ENCODE measurements around the gene AK1.
"Not testable (repeated sequence)": the region's sequence is repeated elsewhere in the genome, so short reads cannot be mapped to it uniquely, and the experiment has no call there.

Gene AK1

DNA sequence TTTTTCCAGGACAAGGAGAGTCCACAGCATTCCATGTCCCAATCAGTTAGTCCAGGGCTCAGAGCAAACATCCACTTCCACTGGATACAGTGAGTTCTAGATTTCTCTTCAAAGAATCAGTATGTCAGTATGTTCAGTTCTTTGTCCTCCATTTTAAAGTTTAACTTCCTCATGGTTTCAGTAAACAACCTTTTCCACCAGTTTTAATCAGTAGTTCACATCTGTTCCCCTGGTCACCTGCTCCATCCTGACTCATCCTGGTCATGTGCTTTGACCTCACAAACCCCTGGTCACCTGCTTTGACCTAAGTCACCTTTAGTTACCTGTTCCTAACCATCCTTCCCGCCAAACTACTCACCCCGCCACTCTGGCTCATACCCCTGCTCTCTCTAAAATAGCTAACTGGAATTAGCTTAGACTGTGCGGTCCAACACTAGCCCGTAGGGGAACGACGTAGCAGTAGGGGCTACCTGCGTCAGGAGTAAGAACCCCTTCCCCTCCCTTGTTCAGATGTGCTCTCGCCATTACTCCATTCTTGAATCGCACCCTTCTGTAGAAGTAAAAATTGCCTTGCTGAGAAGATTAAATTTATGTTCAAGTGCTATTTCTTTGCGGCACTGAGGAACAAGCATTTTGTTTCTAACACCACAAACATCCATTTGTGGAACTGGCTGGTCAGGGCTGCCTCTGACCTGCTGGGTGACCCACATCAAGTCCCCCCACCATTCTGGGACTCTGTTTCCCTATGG is 28.5 kb downstream of the AK1 start:
- DNase-seq (ENCODE audit: low read depth) = no peak

DNA sequence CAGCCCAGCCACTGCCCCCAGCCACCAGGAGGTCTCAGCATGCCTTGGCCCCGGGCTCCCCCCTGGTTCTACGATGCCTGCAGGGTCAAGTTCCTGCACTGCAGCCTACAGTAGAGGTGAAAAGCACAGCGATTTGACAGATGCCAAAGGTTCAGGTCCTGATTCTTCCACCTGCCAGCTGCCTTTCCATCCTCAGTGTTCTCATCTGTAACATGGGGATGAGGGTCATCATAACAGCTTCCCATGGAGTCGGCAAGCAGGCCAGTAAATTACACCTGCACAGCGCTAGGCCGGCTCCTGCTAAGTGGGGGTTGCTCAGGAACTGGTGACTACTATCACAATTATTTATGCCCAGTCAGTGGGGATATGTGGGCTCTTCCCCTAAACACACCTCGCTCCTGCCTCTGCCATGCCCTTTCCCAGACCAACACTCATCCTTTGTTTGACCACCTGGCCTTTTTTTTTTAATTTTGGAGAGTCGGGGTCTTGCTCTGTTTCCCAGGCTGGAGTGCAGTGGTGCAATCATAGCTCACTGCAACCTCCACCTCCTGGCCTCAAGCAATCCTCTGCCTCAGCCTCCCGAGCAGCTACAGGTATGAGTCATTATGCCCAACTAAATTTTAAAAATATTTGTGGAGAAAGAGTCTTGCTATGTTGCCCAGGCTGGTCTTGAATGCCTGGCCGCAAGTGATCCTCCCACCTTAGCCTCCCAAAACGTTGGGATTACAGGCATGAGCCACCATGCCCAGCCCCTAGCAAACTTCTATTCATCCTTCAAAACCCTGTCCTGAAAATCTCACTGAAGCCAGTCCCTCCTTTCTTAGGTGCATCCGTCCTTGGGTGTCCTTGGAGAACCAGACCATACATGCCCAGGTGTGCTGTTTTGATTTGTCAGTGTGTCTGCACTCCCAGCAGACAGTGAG is 29.4 kb downstream of the AK1 start:
- DNase-seq (ENCODE audit: low read depth) = no peak

DNA sequence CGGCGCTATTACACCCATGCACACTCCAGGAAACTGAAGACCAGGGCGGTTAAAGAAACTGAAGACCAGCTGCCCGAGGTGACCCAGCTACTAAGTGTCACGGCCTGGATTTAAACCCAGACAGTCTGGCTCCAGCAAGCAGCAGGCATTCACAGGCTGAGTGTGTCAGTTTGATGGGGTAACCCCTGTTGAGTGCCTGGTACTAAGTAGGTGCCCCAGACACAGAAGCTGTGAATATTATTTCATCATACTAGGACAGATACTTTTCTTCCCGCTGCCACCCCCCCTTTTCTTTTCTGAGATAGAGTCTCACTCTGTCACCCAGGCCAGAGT is 30.3 kb downstream of the AK1 start:
- DNase-seq (ENCODE audit: low read depth) = no peak

DNA sequence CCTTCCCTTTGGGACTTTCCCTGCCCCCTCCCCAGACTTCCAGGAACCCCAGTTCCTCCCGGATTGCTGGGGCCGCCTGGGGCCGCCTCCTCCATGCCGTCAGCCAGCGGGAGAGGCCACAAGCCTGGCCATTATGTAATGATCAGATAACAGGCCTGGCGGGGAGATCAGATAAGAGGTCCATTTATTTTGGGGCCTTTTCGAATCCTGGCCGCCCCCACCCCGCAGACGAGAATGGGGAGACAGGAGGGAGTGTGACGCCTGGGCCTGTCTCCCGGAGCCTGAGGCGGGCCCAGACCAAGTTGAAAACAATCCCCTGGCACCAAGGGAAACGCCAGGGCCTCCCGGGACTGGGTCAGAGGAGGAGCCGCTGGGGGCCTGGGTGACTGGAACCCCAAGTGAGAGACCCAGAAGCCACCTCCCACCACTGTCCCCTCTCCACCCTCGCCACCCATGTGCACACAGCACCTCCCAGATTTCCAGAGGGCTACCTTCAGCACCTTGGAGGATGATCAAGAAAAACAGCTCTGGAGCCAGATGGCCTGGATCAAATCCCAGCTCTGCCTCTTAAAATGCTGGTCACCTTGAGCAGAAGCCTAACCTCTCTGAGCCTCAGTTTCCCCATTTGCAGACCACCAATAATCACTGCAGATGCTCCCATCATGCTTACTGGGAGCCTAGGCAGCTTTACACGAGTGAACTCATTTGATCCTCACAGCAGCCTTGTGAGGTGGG is 30.9 kb downstream of the AK1 start:
- no peak for DNase-seq (ENCODE audit: low read depth)

DNA sequence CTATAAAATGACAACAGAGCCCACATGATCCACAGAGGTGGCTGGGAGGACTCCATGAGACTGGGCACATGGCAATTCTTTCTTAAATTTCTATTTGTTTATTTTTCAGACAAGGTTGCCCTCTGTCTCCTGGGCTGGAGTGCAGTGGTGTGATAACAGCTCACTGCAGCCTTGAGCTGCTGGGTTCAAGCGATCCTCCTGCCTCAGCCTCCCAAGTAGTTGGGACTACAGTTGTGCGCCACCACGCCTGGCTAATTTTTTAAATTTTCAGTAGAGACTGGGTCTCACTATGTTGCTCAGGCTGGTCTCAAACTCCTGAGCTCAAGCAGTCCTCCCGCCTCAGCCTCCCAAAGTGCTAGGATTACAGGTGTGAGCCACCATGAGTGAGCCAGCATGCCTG is 31.9 kb downstream of the AK1 start:
- not testable (repeated sequence) for DNase-seq (ENCODE audit: low read depth)

DNA sequence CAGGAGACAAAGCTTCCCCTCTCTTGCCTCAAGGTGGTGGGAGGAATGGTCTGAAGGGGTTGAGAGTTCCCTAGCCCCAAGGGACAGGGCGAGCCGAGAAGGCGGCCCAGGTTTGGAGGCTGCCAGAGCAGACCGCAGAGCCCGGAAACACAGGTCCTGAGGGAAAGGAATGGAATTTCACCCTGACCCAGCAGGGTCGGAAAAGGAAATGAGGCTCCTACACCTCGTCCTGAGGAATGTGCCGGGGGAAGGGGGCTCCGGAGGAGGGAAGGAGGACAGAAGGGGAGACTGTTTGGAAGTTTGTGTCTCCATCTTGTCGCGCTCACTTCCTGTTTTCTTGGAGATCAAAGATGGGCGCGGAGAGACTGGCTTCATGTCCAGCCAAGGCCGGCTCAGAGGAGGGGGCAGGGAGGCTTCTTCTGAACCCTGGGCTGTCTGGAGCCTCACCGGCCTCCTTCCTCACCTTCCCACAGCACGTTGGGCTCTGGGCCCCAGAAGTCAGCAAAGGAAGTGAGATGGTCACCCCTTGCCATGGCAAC is 32.6 kb downstream of the AK1 start:
- DNase-seq (ENCODE audit: low read depth) = no peak

DNA sequence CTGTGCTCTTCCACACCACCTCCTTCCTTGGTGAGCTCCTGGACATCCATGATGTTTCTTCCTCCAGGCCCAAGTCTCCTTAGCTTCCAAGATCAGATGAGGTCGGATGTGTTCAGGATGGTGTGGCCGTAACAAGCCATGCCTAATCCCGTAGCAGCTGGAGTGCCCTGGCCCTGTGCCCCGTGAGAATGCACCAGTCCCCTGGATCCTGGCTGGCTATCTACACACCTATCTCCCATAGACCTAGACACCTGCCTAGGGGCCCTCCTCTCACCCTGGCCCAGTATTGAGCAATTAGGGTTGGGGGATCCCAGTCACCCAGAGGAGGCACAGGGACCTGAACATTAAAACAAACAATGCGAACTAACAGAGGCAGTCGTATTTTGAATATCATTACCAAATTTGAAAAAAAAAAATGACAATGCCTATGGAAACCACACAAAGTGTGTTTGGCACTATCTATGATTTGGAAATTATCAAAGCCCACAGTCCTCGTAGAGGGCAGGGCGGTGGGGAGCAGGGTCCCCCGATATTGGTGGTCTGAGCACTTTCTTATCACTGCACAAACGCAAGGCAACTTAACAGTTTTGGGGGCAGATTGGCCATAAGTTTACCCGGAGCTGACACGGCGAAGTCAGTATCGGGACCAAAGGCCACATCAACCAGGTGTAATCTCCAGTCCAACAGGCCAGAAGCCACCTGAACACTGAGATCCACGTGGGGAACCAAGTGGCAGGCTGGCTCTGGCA is 36.2 kb downstream of the AK1 start:
- no peak for DNase-seq (ENCODE audit: low read depth)

DNA sequence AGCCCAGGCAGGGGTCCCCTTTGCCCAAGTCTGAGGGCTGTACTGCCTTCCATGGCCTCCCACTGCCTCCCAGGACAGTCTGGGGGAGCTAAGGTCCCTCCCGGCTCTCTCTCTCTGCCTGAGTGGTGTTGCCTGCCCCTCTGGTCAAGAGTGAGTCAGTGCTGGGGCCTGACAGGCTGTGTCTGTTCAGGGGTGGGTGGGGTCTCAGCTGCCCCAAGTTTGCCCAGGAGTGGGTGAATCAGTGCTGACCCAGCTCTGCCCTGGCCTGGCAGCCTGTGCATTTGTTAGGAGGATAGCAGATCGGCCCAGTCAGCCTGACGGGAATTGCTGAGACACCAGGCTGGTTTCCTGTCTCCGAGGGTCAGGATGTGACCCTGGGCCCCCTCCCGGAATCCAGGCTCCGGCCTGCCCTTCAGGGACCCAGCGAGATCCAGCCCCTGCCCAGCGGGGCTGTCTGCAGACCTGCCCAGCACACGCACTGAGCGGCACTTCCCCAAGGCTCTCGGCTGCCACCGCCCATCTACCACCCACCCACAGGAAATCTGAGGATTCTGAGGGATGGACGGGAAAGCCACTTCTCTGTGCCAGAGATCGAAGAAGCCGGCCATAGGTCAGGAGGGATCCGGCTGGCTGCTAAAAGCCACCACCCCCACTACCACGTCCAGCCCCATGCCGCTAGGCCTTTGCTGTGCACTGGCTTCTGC is 38.9 kb downstream of the AK1 start:
- no peak for DNase-seq (ENCODE audit: low read depth)

DNA sequence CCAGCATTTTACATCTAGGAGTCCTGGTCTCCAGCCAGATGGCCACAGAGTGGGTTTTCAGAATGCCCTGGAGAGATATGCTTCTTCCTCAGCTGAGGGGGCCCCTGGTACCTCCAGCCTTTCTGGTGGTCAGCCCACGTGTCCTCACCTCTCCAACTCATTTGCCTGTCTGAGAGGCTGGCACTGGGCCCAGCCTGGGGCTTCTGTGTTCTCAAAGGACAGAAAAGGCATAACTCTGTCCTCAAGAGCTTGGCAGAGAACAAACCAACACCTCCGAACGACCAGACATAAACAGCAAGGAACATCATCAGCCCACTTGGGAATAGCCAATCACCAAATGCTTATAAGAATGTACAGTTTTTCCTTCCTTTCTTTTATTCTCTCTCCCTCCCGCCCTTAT is 40.1 kb downstream of the AK1 start:
- DNase-seq (ENCODE audit: low read depth) = no peak

DNA sequence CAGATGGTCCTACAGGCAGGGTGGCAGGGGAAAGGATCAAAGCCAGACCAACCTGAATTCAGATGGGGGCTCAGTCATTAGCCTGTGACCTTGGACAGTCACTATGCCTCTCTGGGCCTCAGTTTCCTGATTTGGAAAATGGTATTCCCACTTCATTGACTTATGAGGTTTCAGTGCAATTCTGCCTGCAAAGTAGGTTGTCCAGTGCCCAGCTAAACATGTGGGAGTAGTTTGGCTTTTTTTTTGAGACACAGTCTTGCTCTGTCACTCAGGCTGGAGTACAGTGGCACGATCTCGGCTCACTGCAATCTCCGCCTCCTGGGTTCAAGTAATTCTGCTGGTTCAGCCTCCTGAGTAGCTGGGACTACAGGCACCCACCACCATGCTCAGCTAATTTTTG is 40.9 kb downstream of the AK1 start:
- not testable (repeated sequence) for DNase-seq (ENCODE audit: low read depth)

DNA sequence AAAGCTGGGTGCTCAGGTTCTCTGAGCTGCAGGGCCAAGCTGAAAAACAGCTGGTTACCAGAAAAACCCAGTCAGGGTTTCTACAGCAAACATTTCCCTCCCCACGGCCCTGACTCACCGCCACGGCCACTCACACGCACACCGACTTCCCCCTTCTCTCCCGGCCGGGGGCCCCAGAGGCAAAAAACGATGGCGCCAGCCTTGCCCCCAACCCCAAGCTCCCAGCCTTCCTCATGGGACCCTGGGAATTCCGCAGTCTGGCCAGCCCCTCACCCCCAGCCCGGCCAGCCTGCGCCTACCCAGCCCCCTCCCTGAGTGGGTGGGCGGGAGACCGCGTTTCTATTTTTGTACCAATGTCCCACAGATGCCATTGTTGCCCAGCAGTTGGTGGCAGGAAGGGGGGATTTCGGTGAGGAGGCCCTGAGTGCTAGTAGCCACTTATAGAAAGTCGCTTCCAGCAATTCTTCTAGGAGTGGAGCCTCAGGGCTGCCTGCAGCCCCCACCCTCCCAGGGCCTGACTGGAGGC is 41.4 kb downstream of the AK1 start:
- no peak for DNase-seq (ENCODE audit: low read depth)

DNA sequence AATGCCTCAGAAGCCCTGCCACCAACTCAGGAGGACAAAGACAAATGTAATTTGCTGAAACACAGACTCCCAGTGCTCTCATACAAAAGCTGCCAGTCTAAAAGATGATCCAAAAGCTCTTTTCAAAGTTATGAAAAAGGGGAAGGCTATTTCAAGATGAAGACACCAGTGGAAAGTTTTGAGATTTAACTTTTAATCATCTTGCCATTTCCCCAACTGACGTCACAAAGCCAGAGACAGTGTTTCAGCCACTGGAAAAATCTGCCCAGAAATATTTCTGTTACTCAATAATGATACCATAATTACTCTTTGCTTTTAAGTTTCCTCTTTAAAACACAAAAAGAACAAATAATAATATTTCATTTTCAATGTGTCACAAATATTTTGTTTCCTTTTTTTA is 43.9 kb downstream of the AK1 start:
- no peak for DNase-seq (ENCODE audit: low read depth)

DNA sequence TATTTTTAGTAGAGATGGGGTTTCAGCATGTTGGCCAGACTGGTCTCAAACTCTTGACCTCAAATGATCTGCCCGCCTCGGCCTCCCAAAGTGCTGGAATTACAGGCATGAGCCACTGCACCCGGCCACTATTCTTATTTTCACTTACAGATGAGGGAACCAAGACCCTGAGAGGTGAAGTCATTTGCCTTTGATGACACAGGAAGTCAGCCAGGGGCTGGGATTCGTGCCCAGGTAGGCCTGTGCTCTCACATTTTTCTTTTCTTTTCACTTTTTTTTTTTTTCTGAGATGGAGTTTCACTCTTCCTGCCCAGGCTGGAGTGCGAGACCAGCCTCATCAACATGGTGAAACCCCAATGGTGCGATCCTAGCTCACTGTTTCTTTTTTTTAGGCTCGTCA is 45.2 kb downstream of the AK1 start:
- no peak for DNase-seq (ENCODE audit: low read depth)

DNA sequence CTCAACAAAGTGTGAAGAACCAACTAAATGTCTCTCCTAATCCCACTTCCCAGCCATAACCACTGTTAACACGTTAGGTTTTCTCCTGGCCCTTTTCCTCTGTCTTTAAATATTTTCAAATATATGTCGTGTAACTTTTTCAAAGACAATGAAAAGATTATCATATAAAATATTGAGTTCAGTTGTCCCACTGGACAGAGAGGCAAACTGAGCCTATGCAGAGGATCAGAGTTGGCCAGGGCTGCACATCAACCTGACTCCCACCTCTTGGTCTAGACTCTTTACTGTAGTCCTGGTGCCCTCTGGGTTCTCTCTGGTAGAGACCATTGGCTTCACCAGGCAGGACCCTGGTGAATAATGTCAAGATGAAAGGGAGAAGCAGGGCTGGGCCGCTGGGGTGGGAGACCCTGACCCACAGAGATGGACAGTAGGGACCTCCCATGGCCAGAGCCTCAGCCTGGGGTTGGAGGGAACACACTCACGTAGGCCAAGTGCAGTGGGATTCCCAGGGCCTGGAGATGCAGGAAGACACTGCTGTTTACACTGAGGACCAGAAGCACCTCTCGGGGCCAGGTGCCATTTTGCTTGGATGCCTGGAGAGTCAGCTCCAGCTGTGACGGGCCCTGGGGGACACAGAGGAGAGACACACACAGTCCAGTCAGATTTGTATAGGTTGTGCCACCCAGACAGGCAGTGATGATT is 48.1 kb downstream of the AK1 start:
- no peak for DNase-seq (ENCODE audit: low read depth)

DNA sequence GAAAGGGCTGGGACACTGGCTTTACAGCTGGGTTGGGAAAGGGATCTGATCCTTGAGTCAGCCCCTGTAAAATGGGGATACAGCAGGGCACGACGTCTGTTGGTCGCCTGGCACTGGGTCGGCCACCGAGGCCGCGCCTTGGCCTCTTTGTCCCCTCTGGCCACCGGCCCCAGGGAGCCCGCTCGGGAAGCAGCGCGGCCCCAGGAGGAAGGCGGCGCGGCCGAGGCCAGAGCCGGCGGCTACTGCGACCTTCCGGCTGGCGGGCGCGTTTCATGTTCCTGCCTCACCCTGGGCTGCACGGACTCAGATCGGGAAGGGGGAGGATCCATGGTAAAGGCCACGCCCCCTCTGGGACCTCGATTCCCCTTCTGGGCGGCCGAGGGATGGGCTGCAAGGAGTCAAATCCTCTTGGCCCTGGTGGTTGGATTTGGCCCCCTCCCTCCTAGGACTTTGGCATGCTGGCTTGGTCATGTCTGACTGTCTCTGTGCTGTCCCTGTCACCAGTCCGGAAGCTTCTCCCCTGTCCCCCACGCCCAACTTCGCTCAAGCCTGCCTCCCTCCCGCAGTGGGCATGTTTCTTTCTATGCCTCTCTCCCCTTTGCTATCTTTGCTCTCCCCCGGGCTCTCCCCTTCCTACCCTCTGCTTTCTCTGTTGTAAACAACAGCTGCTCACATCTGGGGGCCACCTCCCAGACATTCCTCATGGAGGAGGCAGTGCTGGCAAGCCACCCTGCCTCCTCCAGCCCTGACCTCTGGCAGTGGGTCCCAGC is 49.0 kb downstream of the AK1 start:
- no peak for DNase-seq (ENCODE audit: low read depth)

DNA sequence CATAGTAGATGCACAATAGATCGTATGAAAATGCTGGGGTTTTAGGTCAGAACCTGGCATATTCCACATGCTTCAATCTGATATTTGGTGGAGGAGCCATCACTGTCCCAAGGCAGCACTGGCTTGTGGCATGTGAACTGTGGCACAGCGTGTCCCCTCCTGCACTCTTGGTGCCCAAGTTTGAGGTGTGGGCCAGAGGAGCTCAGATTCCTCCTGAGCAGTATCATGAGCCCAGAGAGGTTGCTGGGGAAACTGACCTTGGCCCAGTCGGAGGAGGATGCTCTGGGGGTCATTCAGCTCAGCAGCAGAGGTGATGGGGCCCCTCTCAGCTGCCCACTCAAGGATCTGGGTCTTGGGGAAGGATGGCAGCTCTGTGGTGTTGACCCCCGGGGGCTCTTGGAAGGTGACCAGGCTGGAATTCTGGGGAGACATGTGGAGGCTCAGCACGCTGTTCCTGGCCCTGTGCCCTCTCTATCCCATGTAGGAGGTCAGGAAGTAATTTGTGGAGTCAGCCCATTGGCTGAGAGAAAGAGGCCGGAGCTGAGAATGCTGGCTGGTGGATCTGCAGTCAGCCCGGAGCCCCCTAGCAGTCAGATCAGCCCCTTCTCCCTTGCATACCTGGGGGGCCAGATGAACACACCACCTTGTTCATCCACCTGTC is 51.1 kb downstream of the AK1 start:
- no peak for DNase-seq (ENCODE audit: low read depth)

DNA sequence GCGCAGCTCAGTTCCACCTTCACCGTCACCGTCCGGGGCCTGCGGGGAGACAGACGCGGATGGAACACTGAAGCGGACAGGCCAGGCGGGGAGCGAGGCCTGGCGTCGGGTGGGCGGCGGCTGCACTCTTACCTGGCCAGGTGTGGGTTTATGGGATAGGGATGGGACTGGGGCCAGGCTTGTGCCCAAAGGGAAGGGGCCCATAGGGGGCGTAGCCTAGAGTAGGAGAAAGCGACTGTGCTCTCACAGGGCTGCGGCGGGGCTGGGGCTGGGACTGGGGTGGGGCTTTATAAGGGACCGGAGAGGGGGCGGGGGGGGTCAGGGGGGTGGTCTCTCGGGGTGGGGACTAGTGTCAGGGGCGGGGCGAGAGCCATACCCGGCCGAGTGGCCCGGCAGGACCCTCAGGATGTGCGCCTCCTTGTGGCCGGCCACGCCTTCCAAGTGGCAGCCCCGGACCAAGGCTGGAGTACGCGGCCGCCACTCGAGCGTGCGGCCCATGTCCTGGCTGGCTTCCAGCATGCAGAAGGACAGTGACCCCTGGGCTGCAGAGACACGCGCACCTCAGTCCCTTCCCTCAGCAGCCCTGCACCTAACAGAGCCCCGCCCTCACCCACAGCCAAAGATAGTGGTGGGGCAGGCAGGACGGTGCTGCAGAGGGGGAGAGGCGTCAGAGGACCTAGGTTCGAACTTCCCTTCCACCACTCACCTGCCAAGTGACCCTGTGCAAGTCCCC is 52.0 kb downstream of the AK1 start:
- DNase-seq (ENCODE audit: low read depth) = no peak

DNA sequence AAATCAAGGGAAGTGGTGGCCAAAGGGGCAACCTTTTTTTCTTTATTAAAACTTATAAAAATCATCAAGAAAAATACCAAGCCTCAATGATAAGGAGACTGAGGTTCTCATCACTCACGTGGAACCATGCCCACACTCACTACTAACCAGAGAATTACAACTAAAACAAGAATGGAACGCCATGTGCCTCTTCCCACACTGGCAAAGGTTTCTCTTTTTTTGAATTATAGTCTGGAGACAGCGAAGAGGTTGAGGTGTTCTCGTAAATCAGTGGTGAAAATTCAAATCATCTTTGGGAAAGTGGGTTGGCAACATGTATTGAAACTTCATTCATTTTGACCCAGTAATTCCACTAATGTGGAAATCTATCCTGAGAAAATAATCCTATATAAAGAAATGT is 55.4 kb downstream of the AK1 start:
- no peak for DNase-seq (ENCODE audit: low read depth)

All from T-helper 22 cell (primary cell).